ENCODE measurements around the gene STIP1.

STIP1 gene

DNA sequence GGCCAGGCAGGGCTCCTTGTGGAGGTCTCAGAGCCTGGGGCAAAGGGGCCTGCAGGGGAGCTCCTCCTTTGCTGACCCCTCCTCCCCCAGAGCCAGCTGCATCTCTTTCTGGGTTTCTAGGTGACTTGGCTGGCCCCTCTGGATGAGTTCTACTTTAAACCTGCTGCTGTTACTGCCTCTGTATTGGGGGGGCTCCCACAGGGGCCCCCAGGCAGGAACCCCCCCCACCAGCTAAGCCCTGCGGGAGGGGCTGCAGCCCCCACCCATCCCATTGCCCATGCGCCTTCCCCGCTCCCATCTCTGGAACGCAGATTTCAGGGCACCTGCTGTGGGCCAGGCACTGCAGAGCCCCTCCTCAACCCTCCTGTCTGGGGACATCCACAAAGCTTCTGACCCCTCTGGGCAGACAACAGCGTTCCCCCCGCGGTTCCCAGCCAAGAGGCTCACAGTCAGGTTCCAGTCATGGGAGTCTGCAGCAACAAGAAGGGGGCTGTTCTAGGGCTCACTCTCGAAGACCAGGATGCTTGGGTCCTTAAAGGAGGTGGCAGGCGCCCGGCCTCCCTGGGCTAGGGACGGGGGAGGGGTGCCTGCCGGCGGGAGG is 64.5 kb downstream of the STIP1 start:
- no peak for DNase-seq (ENCODE audit: low read depth)

DNA sequence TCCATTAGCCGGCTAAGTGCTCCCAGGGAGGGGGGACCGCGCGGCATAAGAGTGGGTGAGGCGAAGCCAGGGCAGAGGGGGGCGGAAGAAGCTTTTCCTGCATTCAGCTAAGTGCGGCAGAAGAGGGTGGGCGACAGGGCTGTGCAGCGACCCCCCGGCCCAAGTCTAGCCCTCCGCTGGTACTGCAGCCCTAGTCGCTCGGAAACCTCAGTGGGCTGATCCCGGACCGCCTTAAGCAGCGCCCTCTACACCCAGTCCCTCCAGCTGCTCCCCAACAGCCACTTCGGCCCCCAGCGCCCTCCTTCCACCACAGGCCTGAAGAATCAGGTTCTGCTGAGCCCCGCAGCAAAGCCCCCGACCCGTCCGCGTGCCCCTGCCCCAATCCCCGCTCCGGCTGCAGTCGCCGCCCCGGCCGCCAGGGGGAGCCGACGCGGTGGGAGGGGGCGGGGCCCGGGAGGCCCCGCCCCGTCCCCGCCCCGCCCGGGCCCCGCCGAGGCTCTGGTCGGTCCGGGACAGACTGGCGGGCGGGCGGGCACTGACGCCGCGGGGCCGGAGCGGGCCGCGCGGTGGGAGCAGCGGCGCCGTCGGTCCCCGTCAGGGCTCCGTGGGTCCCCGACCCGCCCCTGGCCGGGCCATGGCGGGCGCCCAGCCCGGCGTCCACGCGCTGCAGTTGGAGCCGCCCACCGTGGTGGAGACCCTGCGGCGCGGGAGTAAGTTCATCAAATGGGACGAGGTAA is 65.2 kb downstream of the STIP1 start, which contains the start of gene PLCB3:
Gene PLCB3, plus strand, starts transcription at position 515 of the 737 bp plus-strand sequence. Its CDS starts 120 bp downstream, at position 635.
- DNase-seq (ENCODE audit: low read depth) = peak; percentile 37

DNA sequence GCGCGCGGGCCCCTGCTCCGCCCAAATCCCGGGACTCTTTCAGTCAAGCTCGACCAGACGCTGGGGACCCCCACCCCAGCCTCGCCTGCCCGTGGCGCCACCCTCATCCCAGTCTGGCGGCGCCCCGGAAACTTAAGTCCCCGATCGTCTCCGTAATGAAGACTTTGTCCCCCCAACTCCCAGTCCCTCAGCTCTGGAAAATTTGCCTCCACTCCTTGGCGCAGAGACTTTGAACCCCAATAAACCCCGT is 65.7 kb downstream of the STIP1 start:
- DNase-seq (ENCODE audit: low read depth) = no peak

DNA sequence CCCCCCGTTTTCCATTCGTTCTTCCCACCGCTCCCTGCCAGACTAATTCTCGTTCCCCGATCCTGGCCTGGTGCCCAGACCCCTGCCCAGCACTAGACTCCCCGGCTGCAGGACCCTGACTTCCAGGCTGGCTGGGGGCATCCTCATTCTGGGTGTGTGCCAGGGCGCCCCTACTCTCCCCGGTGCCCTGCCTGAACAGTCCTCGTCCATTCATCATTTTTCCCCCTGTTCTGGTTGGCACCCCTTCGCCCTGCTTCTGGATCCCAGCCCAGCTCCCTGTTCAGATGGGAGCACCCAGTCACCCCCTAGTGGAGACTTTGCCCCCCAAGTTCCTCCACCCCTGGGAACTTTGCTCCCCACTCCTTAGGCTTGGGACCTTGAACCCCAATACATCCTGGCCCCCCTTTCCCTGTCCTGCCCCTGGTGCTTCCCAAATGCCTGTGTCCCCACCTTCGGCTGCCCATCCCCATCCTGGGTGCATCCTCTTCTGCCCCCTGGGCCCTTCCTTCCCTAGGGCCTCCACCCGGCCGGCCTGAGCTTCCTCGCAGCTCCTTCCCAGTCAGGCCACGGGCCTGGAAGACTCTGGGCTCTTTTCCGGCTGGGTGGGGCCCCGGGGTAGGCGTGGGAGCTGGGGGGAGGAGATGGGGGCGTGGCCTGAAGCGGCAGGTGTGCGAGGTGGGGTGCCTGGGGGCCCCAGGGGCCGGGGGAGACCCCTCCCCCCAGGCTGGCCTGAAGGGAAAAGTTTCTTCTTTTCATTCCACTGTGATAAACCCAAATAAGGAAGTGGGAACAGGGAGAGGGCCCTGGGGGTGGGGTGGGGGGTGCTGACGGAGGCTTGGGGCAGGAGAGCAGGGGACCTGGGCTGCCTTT is 66.3 kb downstream of the STIP1 start:
- no peak for DNase-seq (ENCODE audit: low read depth)

DNA sequence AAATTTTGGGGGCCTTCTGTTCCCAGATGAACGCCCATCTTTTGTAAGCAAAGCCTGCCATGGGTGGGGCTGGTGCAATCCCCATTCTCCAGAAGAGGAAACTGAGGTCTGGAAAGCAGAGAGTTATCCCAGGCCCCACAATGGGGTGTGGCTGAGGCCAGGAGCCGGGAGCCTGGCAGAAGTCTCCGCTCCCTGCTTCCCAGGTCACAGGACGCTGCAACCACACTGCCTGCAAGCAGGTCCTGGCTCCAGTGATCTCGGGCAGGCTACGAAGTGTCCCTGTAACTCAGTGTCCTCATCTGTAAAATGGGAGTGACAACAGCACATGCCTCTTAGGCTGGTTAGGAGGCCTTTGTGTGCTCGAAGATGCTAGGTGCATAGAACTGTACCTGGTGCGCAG is 67.1 kb downstream of the STIP1 start:
- no peak for DNase-seq (ENCODE audit: low read depth)

DNA sequence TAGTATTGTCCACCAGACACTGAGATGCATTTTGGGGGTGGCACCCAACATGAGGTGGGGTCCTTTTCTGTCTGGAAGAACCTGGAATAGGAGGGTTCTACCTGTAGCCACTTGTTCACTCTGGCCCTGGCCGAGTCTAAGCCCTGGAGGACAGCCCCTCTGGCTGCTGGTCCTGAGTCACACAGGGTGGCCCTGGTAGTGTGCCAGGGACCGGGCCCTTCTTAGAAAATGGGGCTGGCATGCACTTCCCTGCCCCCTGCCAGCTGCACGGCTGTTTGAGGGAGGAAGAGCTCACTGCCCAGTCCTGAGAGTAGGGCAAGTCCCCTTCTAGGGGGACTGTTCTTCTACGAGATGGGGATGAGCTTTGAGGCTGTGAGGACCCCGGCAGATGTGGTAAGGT is 67.5 kb downstream of the STIP1 start:
- DNase-seq (ENCODE audit: low read depth) = no peak
